Progenitor cell of endocrine pancreas (in vitro differentiated cells): ENCODE measurements around the gene PRDM5. TPM values are rescaled to one million over a fixed set of nuclear protein-coding genes. Genes with fewer than 3 reads are reported as not detected.

Experiments
- DNase-seq: peaks from one replicate; pipeline ENCODE4 v3.0.0; 2021; ENCODE audit warnings: low spot score; ENCODE audit not compliant: unreplicated experiment
- H3K27ac Mint-ChIP-seq: 2 replicates; pipeline ENCODE4 v1.8.0; 2021; ENCODE audit warnings: mild to moderate bottlenecking, moderate library complexity, mixed read lengths
- H3K27me3 Mint-ChIP-seq: 2 replicates; pipeline ENCODE4 v1.8.0; 2021; ENCODE audit warnings: mixed read lengths
- H3K36me3 Mint-ChIP-seq: 2 replicates; pipeline ENCODE4 v1.8.0; 2022; ENCODE audit warnings: mixed read lengths; ENCODE audit not compliant: insufficient read depth
- H3K4me1 Mint-ChIP-seq: 2 replicates; pipeline ENCODE4 v1.8.0; 2021; ENCODE audit warnings: low read depth, mixed read lengths
- H3K4me3 Mint-ChIP-seq: 2 replicates; pipeline ENCODE4 v1.8.0; 2021; ENCODE audit warnings: low read depth, mild to moderate bottlenecking, moderate library complexity, mixed read lengths
- H3K9me3 Mint-ChIP-seq: 2 replicates; pipeline ENCODE4 v1.8.0; 2021; ENCODE audit warnings: low read depth, mixed read lengths
- total RNA-seq: library from RNA; stranded (reverse); gene quantifications from 2 replicates; pipeline ENCODE4 v1.2.1, GENCODE V29; 2021
- TF ChIP-seq, protein P1 (sequence below): fragments of 200-600 bp; sonication (generic); IDR thresholded peaks from one replicate; pipeline ENCODE4 v1.5.0; 2021; ENCODE audit warnings: antibody characterized with exemption, mild to moderate bottlenecking; ENCODE audit not compliant: unreplicated experiment

Gene PRDM5
- total RNA-seq, 1 donor from 2014 or later: 18.9 TPM

DNA sequence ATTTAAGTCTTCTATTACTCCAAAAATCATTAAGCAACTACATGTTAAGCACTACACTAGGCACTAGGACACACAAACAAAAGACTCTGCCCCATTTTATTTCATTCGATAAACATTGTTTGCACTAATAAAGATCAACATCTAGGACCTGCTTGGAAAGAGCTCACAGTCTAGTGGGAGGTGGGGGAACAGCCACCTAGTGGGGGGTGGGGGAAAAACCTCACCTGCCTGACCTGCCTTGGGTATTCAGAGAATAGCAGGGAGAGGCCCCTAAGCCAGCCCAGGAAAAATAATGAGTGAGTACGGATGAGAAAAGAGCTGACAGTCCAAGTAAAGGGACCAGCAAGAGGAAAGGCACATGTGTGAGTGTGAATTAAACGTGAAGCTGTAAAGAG is 52.2 kb downstream of the PRDM5 start:
- no peak overlapping the region for H3K4me3 Mint-ChIP-seq
- H3K9me3 Mint-ChIP-seq: no peaks in the 10 kb centered on the region
- TF ChIP-seq, protein P1, sequence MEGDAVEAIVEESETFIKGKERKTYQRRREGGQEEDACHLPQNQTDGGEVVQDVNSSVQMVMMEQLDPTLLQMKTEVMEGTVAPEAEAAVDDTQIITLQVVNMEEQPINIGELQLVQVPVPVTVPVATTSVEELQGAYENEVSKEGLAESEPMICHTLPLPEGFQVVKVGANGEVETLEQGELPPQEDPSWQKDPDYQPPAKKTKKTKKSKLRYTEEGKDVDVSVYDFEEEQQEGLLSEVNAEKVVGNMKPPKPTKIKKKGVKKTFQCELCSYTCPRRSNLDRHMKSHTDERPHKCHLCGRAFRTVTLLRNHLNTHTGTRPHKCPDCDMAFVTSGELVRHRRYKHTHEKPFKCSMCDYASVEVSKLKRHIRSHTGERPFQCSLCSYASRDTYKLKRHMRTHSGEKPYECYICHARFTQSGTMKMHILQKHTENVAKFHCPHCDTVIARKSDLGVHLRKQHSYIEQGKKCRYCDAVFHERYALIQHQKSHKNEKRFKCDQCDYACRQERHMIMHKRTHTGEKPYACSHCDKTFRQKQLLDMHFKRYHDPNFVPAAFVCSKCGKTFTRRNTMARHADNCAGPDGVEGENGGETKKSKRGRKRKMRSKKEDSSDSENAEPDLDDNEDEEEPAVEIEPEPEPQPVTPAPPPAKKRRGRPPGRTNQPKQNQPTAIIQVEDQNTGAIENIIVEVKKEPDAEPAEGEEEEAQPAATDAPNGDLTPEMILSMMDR: peak; percentile 50
- H3K36me3 Mint-ChIP-seq: no peaks in the 10 kb centered on the region
- H3K4me1 Mint-ChIP-seq: peaks cover 6% of the 10 kb centered on the region
- no peak overlapping the region for H3K27ac Mint-ChIP-seq
- no peak for DNase-seq
- H3K27me3 Mint-ChIP-seq: no peaks in the 10 kb centered on the region

DNA sequence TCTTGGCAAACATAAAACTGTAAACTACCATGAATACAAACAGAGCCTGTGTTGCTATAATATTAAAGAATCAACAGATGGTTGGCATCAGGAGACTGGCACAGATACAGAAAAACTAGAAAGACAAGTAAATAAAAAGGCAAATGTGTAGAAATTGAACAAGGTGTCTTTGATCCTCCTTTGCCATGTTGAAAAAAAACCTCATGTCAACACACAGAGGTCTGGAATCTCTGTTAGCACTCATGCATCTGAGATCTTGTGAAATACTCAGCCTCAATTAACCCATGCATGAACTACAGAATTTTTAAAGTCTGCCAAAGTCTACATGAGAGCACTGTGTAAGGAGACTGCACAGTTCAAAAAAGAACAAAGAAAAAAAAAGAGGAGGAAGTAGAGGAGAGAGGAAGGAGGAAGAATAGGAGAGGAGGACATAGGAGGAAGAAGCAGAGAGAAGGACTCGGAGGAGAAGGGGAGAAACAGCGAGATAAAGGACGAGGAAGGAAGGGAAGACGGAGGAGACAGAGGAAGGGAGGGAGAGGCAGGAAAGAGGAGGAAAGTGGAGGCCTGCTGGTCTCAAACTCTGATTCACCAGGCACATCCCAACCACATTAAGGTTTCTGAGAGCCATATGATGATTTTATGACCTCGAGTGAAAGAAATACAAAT is 52.8 kb downstream of the PRDM5 start:
- Mint-ChIP-seq H3K9me3 (no peaks in the 10 kb centered on the region), H3K27ac (peak overlapping the region; percentile 14), H3K4me1 (peaks cover 6% of the 10 kb centered on the region), H3K36me3 (no peaks in the 10 kb centered on the region), H3K27me3 (no peaks in the 10 kb centered on the region), H3K4me3 (no peak overlapping the region)
- TF ChIP-seq, protein P1: no peak
- DNase-seq: no peak

DNA sequence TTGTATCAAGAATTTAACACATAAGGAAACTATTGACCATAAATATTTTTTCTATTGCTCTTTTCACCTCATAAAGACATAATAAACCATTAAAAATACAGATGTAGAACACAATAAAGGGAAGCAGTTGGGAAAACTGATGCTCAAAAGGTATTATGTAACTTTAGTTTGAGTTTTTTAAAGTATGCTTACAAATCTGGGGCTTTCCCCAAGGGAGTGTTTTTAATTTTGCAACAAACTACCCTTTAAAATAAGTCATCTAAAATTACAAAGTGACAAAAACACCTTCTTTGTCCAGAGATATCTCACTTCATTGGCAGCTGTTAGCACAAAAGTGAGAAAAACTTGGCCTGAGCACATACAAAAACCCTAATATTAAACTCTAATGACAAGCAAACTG is 55.0 kb downstream of the PRDM5 start:
- Mint-ChIP-seq H3K4me1 (peaks cover 5% of the 10 kb centered on the region), H3K27me3 (no peaks in the 10 kb centered on the region), H3K36me3 (no peaks in the 10 kb centered on the region), H3K4me3 (no peak overlapping the region), H3K9me3 (no peaks in the 10 kb centered on the region), H3K27ac (no peak overlapping the region)
- TF ChIP-seq, protein P1: no peak
- no peak for DNase-seq

DNA sequence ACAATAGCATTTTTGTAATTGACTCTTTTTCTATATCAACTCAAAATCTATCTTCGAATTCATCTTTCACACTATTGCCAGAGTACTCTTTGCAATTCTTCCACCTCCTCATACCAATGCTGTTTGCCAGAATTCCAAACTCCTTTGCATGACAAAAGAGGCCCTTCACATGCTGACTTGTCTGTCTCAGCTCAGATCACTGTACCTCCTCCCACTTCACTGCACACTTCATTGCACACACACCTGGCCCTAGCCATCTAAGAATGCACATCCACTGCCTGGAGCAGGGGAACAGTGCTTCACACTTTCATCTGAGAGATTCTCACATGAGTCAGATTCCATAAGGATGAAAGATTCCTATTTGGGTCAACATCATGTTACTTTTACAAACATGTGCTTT is 56.5 kb downstream of the PRDM5 start:
- peaks cover 5% of the 10 kb centered on the region for H3K4me1 Mint-ChIP-seq
- no peak overlapping the region for H3K27ac Mint-ChIP-seq
- no peaks in the 10 kb centered on the region for H3K27me3 Mint-ChIP-seq
- H3K9me3 Mint-ChIP-seq: no peaks in the 10 kb centered on the region
- TF ChIP-seq, protein P1: no peak
- no peak for DNase-seq
- H3K4me3 Mint-ChIP-seq: no peak overlapping the region
- peaks cover 1% of the 10 kb centered on the region for H3K36me3 Mint-ChIP-seq

DNA sequence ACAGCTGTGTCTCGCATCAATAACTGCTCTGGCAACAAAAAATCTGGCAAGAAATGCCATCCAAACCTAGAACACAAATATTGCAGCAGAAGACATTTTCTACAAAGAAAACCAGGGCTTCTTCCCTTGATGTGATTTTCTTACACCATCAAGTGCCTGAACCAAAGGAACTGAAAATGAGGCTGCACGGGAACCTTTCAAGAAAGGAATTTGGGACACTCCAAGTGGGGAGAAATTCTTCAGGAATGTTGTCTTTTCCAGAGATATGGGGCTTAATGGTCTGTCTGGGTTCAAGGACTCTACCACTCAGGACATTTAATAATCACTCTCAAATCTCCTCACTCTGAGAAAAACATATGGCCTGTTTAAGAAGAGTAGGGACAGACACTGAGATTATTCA is 57.6 kb downstream of the PRDM5 start:
- DNase-seq: no peak
- TF ChIP-seq, protein P1: no peak
- Mint-ChIP-seq H3K4me1 (peaks cover 2% of the 10 kb centered on the region), H3K27ac (no peak overlapping the region), H3K4me3 (no peak overlapping the region), H3K9me3 (no peaks in the 10 kb centered on the region), H3K27me3 (no peaks in the 10 kb centered on the region), H3K36me3 (peaks cover 1% of the 10 kb centered on the region)
